Skin of body (tissue), 2 donors: ENCODE data around the gene ATAT1. TPM values are rescaled to one million over a fixed set of nuclear protein-coding genes. Genes with fewer than 3 reads are reported as not detected.
"Not testable (repeated sequence)": the region's sequence is repeated elsewhere in the genome, so short reads cannot be mapped to it uniquely, and the experiment has no call there.

ENCODE experiments used
- DNase-seq: peaks from one replicate; lab custom pipeline; 2025; lab: John Stamatoyannopoulos, UW
- total RNA-seq: library from RNA; depleted of rRNA; stranded (reverse); fragments of >200 nt; gene quantifications from one replicate; pipeline ENCODE4 v1.2.3, GENCODE V29; 2014

The ATAT1 gene
- 7.8 TPM for total RNA-seq

- peak; percentile 63 for DNase-seq
These were observed at the start of gene ATAT1 for GRCh38 chr6:30626484-30627366. TSS of gene ATAT1 (plus strand) at chr6:30626874.

DNA sequence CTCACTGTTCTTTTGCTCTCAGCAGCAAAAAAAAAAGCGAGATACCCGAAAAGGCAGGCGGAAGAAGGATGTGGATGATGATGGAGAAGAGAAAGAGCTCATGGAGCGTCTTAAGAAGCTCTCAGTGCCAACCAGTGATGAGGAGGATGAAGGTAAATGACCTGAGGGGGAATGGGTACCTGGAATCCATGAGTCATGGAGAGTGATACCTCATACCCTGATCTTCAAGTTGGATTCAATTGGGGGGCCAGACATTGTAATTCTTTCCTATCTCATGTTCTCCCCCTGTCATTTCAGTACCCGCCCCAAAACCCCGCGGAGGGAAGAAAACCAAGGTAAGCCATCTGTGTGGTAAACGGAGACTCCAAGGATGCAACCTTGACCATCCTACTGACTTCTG is 48.6 kb upstream of the ATAT1 start:
- no peak for DNase-seq

DNA sequence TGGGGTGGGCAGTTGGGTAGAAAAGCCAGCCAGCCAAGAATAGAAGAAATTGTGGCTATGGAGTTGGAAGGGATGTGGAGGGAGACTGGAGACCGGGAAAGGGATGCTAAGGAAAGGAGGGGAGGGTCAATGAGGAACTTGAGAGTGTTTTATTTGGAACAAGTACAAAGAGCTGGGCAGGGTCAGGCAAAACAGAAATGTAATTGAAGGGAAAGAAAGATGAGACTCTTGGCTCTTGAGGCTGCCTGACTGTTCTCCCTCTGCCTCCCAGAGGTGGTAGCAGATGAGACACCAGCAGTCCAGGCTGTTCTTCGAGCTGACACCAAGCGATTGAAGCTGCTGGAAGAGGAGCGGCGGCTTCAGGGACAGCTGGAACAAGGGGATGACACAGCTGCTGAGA is 42.8 kb upstream of the ATAT1 start:
- no peak for DNase-seq

DNA sequence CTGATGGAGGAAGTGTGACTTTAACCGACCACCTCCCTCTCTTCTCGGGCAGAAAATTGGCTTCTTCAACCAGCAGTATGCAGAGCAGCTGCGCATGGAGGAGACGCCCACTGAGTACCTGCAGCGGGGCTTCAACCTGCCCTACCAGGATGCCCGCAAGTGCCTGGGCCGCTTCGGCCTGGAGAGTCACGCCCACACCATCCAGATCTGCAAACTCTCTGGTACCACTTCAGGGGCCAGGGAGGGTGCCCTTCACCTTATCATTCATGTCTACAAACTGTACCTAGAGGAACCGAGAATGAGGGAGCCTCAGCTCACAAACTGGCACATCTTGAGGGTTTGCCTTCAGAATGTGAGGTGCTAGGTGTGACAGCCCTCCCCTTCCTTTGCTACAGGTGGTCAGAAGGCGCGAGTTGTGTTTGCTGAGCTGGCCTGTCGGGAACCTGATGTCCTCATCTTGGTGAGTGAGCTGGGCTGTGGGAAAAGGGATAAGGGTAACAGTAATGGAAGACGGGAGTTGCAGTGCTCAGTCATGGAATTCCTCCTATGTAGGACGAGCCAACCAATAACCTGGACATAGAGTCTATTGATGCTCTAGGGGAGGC is 36.8 kb upstream of the ATAT1 start:
- no peak for DNase-seq

GRCh38 chr6:30590509-30590908 is 36.2 kb upstream of the ATAT1 start:
- no peak for DNase-seq

DNA sequence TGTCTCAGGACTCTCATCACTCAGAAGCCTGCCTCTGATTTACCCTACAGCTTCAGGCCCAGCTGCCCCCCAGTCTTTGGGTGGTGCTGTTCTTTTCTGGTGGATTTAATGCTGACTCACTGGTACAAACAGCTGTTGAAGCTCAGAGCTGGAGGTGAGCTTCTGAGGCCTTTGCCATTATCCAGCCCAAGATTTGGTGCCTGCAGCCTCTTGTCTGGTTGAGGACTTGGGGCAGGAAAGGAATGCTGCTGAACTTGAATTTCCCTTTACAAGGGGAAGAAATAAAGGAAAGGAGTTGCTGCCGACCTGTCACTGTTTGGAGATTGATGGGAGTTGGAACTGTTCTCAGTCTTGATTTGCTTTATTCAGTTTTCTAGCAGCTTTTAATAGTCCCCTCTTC is 35.7 kb upstream of the ATAT1 start:
- peak; percentile 26 for DNase-seq

DNA sequence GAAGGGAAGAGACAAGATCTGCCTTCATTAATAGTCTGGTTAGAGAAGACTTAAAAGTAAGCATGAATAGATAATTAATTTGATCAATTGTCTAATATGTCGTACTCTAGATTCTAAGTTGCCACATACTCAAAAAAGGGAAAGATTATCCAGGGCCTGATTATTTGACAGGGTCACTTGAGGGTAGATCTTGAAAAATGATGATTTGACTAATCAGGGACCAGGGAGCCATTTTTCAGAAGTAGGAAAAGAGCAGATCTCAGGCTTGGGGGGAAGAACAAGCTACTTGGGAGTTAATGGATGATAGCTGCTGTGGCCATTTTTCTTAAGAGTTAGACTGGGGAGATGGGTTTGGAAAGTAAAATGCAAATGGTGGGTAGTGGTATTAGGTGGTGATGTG is 34.4 kb upstream of the ATAT1 start:
- DNase-seq: no peak

- not testable (repeated sequence) for DNase-seq
These were observed 29.1 kb upstream of the ATAT1 start for GRCh38 chr6:30597315-30598144.

GRCh38 chr6:30598912-30599624 is 27.6 kb upstream of the ATAT1 start:
- DNase-seq: no peak

GRCh38 chr6:30599625-30600324 is 26.9 kb upstream of the ATAT1 start:
- no peak for DNase-seq

GRCh38 chr6:30600451-30600961 is 26.2 kb upstream of the ATAT1 start:
- no peak for DNase-seq

DNA sequence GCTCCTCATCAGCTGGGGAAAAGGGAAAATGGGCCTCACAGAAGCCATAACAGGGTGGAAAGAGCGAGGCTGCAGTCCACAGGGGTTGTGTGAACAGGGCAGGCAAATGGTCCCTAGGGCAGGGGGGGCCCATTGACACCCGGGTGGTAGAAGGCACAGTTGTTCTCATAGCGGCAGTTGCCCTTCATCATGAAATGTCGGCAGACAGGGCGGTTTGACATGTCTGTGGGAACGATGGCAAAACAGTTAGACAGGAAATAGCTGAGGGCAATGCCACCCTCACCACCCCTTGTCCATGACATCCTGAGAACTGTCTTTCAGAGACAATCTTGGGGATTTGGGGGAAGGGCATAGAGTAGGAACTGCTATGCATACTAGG is 25.2 kb upstream of the ATAT1 start:
- DNase-seq: no peak

DNA sequence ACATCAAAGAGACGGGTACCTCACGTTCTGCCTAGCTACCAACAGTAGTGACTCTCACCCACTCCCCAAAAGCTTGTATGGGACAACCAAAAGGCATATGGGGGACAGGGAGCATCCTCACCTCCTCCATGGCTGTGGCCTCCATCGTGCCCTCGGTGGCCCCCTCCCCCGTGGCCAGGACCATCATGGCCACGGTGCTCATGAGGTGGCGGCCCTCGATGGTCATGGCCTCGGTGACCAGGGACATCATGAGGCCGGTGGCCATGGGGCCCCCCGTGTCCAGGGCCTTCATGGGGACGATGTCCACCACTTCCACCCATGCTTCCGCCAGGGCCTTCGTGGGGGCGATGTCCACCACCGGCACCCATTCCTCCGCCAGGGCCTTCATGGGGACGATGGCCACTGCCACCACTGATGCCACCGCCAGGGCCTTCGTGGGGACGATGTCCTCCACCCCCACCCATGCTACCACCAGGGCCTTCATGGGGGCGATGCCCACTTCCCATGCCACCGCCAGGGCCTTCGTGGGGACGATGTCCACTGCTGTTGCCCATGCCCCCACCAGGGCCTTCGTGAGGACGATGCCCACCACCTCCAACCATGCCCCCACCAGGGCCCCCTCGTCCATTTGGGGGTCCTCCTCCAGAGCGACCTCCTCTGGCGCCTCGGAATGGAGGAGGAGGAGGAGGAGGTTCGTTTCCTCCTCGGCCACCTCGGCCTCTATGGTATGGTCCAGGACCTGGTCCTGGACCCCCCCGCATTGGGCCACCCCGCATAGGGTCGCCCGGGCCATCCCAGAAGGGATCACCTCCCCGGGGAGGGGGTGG is 24.6 kb upstream of the ATAT1 start:
- DNase-seq: no peak

- no peak for DNase-seq
These were observed 22.7 kb upstream of the ATAT1 start for GRCh38 chr6:30603961-30604360.

GRCh38 chr6:30610065-30610464 is 16.6 kb upstream of the ATAT1 start:
- no peak for DNase-seq

DNA sequence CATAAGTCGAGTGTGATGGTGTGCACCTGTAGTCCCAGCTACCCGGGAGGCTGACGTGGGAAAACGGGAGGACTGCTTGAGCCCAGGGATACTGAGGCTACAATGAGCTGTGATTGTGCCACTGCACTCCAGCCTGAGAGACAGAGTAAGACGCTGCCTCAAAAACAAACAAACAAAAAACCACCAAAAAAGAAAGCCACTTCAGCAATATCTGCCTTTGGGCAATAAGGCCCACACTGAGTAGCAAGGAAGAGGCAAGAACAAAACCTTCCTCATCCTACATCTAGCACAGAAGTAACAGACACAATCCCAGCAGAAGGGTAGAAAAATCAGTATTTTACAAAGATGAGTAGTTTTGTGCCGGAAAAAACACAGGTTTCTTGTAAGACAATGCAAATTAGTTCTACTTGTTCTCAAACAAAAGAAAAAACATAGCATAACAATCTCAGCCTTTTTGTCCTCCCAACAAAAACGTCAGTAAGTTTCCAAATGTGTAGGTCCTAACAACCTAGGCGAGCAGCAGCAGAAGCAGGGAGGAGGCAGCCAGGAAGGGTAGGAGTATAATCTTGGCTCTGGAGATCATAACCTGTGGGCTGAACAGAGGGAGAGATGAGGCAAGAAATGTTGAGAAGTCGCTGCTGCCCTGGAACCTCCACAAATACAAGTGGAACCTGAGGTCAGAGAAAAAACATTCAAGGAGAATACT is 15.4 kb upstream of the ATAT1 start:
- DNase-seq: no peak

DNA sequence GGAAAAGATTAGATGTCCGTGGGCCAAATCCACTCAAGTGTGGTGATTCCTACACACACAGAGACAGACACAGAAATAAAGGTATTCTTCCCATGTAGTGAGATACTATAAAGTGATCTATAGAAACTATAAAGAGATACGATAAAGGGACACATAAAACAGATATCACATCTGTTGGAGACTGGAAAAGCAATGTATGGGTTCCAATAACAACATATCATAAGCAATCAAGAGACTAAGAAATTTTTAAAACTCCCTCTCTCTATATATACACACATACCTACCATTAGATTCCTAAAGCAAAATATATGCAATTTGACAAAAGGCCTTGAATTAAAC is 14.8 kb upstream of the ATAT1 start:
- no peak for DNase-seq

DNA sequence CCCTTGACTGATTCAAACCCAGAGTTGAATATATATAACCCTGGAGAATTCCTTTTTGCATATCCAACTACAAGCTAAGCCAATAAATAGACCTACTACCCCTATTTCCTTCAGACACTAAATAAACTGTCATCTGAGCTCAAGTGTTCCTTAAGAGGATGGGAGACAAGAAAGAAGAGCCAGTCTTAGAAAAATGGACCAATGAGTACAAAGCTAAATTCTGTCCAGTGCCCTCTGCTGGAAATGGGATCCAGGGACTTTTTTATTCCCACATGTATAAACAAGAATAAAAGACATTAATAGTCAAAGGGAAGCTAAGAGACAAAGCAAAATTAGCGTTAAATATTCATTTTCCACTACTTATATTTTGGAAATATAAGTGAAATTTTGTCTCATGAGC is 14.5 kb upstream of the ATAT1 start:
- DNase-seq: no peak

GRCh38 chr6:30612687-30613248 is 13.9 kb upstream of the ATAT1 start:
- no peak for DNase-seq
